Epithelial cell of proximal tubule (primary cell): ENCODE results near the gene PIPOX. TPM values are rescaled to one million over a fixed set of nuclear protein-coding genes. Genes with fewer than 3 reads are reported as not detected.

ENCODE experiments used
- DNase-seq: peaks from one replicate; pipeline ENCODE4 v3.0.0-alpha.2; 2011; ENCODE audit warnings: low read depth
- H3K4me3 ChIP-seq: 2 replicates; pipeline ENCODE4 v1.5.1; 2011; ENCODE audit warnings: low read depth, mild to moderate bottlenecking, low read length
- total RNA-seq: library from RNA; depleted of rRNA; stranded (reverse); fragments of >200 nt; gene quantifications from 2 replicates; pipeline ENCODE4 v1.2.3, GENCODE V29; 2015
- TF ChIP-seq, protein P1 (sequence below): conservative IDR thresholded peaks from 2 replicates; pipeline ENCODE4 v1.5.1; 2012; ENCODE audit warnings: low read depth, mild to moderate bottlenecking, low read length

The PIPOX gene, protein sequence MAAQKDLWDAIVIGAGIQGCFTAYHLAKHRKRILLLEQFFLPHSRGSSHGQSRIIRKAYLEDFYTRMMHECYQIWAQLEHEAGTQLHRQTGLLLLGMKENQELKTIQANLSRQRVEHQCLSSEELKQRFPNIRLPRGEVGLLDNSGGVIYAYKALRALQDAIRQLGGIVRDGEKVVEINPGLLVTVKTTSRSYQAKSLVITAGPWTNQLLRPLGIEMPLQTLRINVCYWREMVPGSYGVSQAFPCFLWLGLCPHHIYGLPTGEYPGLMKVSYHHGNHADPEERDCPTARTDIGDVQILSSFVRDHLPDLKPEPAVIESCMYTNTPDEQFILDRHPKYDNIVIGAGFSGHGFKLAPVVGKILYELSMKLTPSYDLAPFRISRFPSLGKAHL
- total RNA-seq = 0.35 TPM in 1 of 2 replicates, not detected in the other

DNA sequence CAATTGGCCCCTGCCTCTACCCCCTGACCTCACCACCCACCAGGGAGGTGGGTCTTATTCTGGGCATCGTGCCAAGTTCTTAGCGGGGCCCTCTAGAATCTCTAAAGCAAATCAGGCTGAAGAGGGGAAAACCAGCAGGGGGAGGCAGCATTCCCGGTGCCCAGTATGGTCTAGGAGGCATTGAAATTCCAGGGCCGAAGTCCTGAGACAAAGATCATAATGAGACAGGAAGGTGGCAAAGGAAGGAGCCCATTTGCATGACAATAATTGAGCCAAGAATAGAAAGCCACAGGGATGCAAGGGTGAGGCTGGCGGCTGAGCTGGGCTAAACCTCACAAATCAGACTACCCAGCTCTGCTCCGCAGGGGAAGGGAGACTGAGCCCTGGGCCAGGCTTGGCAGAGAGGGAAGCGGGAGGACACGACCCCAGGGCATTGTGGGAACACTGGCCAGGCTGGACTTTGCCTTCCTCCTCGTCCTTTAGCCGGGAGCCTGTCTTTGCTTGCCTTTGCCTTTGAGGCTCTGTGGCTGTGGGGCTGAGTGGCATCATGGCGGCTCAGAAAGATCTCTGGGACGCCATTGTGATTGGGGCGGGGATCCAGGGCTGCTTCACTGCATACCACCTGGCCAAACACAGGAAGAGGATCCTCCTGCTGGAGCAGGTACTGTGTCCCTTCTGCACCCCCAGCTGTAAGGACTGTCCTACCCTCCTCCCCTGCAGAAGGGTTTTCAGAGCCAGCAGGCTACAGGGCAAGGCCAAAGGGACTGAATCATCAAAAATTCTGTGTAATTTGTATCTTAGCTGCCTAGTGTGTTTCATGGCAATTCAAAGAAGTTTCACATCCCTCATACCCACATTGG, at the start of gene PIPOX:
Gene PIPOX, plus strand, starts transcription at position 463 of the 860 bp plus-strand sequence. Its CDS starts 85 bp downstream, at position 548.
- no peak within 1 kb of the TSS for H3K4me3 ChIP-seq
- TF ChIP-seq, protein P1, sequence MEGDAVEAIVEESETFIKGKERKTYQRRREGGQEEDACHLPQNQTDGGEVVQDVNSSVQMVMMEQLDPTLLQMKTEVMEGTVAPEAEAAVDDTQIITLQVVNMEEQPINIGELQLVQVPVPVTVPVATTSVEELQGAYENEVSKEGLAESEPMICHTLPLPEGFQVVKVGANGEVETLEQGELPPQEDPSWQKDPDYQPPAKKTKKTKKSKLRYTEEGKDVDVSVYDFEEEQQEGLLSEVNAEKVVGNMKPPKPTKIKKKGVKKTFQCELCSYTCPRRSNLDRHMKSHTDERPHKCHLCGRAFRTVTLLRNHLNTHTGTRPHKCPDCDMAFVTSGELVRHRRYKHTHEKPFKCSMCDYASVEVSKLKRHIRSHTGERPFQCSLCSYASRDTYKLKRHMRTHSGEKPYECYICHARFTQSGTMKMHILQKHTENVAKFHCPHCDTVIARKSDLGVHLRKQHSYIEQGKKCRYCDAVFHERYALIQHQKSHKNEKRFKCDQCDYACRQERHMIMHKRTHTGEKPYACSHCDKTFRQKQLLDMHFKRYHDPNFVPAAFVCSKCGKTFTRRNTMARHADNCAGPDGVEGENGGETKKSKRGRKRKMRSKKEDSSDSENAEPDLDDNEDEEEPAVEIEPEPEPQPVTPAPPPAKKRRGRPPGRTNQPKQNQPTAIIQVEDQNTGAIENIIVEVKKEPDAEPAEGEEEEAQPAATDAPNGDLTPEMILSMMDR = peak; percentile 49
- no peak for DNase-seq

DNA sequence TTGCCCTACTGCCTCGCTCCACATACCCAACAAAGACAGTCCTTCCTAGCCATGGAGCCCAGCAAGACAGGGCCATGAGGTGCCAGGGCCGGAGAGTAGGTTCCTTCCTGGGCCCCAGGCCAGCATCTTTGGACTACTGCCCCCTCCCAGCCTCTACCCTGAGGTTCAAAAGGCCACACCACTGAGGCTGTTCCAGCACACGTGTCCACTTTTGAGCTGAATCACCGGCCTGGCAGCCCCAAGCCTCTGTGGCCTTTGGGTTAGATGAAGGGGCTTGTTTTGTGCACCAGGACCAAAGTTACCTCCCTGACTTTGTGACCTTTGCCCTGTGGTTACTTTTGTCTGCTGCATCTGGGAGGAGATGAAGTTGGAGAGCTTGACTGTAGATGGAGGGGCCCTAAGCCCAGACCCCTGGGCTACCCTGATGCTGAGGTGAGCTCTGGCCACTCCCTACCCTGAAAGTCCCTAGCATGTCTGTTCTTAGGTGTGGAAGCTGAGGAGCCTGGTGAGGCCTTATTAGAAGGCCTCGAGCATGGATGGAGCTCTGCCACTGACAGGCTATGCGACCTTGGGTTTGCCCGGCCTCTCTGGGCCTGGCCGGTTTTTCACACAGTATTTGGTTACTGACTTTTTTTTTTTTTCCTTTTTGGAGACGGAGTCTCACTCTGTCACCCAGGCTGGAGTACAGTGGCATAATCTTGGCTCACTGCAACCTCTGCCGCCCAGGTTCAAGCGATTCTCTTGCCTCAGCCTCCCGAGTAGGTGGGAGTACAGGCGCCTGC, 49.1 kb upstream of the PIPOX start:
- no peak for DNase-seq
- TF ChIP-seq, protein P1 = no peak
- H3K4me3 ChIP-seq = no peak overlapping the region

DNA sequence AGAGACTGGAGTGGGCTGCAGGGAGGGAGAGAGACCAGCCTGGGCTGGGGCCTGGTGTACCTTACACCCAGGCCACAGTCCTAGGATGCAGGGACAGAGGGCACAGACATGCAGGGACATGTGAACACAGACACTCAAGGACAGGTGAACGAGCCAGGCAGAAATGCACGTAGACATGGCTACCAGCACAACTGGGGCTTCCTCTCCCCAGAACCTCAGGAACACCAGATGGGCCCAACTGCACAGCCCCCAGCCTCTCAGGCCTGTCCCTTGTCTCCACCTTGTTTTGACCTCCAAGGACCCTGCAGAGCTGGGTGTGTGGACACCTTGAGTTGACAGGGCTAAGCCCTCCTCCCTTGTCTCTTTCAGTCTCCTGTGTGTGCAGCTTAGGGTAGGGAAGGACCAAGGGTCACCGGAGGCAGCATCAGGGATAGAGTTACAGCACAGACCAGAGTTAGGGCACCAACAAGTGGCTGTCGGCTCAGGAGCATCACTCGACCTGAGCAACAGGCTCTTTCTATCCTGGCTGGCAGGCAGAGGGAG, 46.3 kb upstream of the PIPOX start:
- no peak overlapping the region for H3K4me3 ChIP-seq
- no peak for DNase-seq
- TF ChIP-seq, protein P1 = no peak

DNA sequence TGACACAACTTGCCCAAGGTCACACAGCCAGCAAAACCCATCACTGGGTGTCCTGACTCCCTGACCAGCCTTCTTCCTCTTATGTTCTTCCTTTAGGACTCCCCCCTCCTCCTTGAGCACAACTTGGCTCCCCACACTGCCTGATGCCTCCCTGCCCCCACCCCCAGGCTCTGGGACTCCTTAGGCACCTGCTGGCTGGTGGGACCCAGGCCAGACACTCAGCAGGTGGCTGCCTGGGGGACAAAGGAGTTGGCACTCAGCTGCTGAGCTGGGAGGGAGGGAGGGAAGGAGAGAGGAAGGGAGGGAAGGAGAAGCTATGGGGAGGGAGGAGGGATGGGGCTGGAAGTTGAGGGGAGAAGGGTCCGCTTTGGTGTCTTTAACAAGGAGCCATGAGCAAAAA, 45.1 kb upstream of the PIPOX start:
- H3K4me3 ChIP-seq = no peak overlapping the region
- TF ChIP-seq, protein P1 = no peak
- no peak for DNase-seq

DNA sequence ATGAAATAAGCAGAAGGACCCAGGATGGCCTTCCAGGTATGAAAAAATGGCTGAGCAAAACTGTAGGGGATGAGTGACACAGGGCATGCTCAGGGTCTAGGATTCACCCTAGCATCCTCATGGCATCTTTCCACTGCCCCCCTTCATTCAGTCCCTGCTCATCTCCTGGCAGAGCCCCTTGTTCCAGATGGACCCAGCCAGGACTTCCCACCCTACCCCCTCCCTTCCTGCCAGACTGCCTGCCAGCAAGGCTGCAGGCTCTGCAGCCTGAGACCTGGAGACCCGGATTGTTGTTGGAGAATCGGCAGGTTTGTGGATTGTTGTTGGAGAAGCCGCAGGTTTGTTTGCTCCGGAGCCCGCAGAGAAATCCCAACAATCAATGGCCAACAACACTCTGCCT, 43.7 kb upstream of the PIPOX start:
- DNase-seq = no peak
- TF ChIP-seq, protein P1 = no peak
- H3K4me3 ChIP-seq = no peak overlapping the region

DNA sequence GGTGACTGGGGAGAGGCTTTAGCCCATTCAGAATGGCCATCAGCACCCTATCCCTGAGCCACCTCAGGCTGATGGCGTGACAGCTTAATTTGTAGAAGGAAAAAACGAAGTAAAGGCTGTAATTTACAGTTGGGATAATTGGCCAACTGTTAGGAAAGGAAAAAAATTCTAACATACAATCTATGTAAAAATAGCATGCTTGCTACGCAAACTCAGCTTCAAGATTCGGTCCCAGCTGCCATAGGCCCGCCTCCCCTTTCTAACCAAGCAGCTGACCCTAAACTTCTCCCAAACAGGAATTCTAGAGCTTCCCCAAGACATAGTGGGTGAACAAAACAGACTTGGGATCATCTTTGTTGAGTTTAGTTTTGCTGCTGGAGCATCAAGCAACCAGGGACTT, 42.0 kb upstream of the PIPOX start:
- H3K4me3 ChIP-seq = no peak overlapping the region
- TF ChIP-seq, protein P1 = no peak
- DNase-seq = no peak
